B cell (primary cell): ENCODE data around the gene ACOX2. TPM values are rescaled to one million over a fixed set of nuclear protein-coding genes. Genes with fewer than 3 reads are reported as not detected.

Experiments
- ATAC-seq: fragments of 200-7000 bp; cut with Tn5 transposase; one replicate; pipeline ENCODE4 v1.10.0; 2021; ENCODE audit warnings: low read depth, mild to moderate bottlenecking, moderate number of reproducible peaks, moderate library complexity
- CTCF ChIA-PET: fragments of 350-600 bp; sonication (Branson Sonifier 250); formaldehyde crosslinking; loops from one replicate; lab custom pipeline; 2021; ENCODE audit warnings: antibody characterized with exemption, inconsistent platforms; lab: Charles Lee
- POLR2A ChIA-PET: fragments of 350-600 bp; sonication (Branson Sonifier 250); formaldehyde crosslinking; loops from one replicate; lab custom pipeline; 2021; ENCODE audit warnings: antibody characterized with exemption; lab: Charles Lee
- DNase-seq: peaks from one replicate; pipeline ENCODE4 v3.0.0; 2013
- H2AFZ ChIP-seq: 2 replicates; pipeline ENCODE4 v1.6.1; 2012; ENCODE audit warnings: mild to moderate bottlenecking, low read depth, low read length; ENCODE audit not compliant: insufficient read depth, poor library complexity, severe bottlenecking
- H3K27ac ChIP-seq, 2 donors: 1 replicate in 1 of 2; 2 replicates in 1 of 2; pipeline ENCODE4 v1.5.1; 2012 to 2013; ENCODE audit warnings: low read length in 2 of 2, mild to moderate bottlenecking in 2 of 2, moderate library complexity in 1 of 2
- H3K27me3 ChIP-seq, 4 experiments: fragments of 200-600 bp in 1 of 4; sonication (generic) in 1 of 4; replicated peaks in 1 of 4; 1 replicate in 2 of 4; 2 replicates in 2 of 4; pipeline versions ENCODE4 v1.6.1 to v1.7.0; 2013 to 2016; ENCODE audit warnings: low read length in 3 of 4, mild to moderate bottlenecking in 2 of 4, mixed read lengths in 1 of 4, moderate library complexity in 1 of 4; ENCODE audit not compliant: insufficient read depth in 4 of 4, control insufficient read depth in 3 of 4; ENCODE audit errors: control extremely low read depth in 1 of 4
- H3K36me3 ChIP-seq, 2 experiments: replicated peaks in 1 of 2; 1 replicate in 1 of 2; 2 replicates in 1 of 2; pipeline versions ENCODE4 v1.6.1 to v1.7.1; 2013; ENCODE audit warnings: low read length in 1 of 2; ENCODE audit not compliant: insufficient read depth in 2 of 2, control insufficient read depth in 1 of 2; ENCODE audit errors: control extremely low read depth in 1 of 2, extremely low read depth in 1 of 2
- H3K4me1 ChIP-seq, 2 donors: fragments of 200-600 bp in 1 of 2; sonication (generic) in 1 of 2; 1 replicate in 1 of 2; 2 replicates in 1 of 2; pipeline versions ENCODE4 v1.5.1 to v1.6.1; 2013 to 2017; ENCODE audit warnings: low read length in 2 of 2; ENCODE audit not compliant: control insufficient read depth in 2 of 2, insufficient read depth in 2 of 2
- H3K4me2 ChIP-seq: replicated peaks from 2 replicates; pipeline ENCODE3; 2012; ENCODE audit warnings: mild to moderate bottlenecking, low read depth, low read length; ENCODE audit not compliant: poor library complexity, severe bottlenecking
- H3K4me3 ChIP-seq, 5 experiments: fragments of 200-600 bp in 1 of 5; sonication (generic) in 1 of 5; 1 replicate in 3 of 5; 2 replicates in 2 of 5; pipeline versions ENCODE4 v1.5.1 to v1.7.0; 2011 to 2016; ENCODE audit warnings: low read length in 4 of 5, mild to moderate bottlenecking in 4 of 5, low read depth in 2 of 5, control low read depth in 1 of 5, moderate library complexity in 1 of 5; ENCODE audit not compliant: insufficient read depth in 1 of 5; ENCODE audit errors: control extremely low read depth in 1 of 5, extremely low read depth in 1 of 5
- H3K79me2 ChIP-seq: fragments of 200-600 bp; sonication (generic); one replicate; pipeline ENCODE4 v1.6.0; 2016; ENCODE audit warnings: low read length; ENCODE audit not compliant: control insufficient read depth, insufficient read depth
- H3K9ac ChIP-seq: fragments of 200-600 bp; sonication (generic); 2 replicates; pipeline ENCODE4 v1.6.1; 2017; ENCODE audit warnings: mild to moderate bottlenecking, low read length, moderate library complexity
- H3K9me3 ChIP-seq, 3 donors: one replicate each; pipeline versions ENCODE4 v1.6.1 to v1.7.1; 2013; ENCODE audit warnings: low read length in 2 of 3; ENCODE audit not compliant: control insufficient read depth in 2 of 3, insufficient read depth in 1 of 3; ENCODE audit errors: control extremely low read depth in 1 of 3
- H4K20me1 ChIP-seq: 2 replicates; pipeline ENCODE4 v1.6.0; 2012; ENCODE audit warnings: mild to moderate bottlenecking, low read length; ENCODE audit not compliant: insufficient read depth, control insufficient read depth, poor library complexity, severe bottlenecking
- H3K27ac Mint-ChIP-seq: one replicate; pipeline ENCODE4 v1.8.0; 2021; ENCODE audit warnings: mixed read lengths
- H3K27me3 Mint-ChIP-seq: one replicate; pipeline ENCODE4 v1.8.0; 2021; ENCODE audit warnings: mixed read lengths
- H3K4me1 Mint-ChIP-seq: one replicate; pipeline ENCODE4 v1.8.0; 2021; ENCODE audit warnings: mixed read lengths
- H3K4me3 Mint-ChIP-seq: one replicate; pipeline ENCODE4 v1.8.0; 2021; ENCODE audit warnings: mixed read lengths
- H3K9me3 Mint-ChIP-seq: one replicate; pipeline ENCODE4 v1.8.0; 2022; ENCODE audit warnings: mixed read lengths; ENCODE audit not compliant: insufficient read depth
- CTCF ChIP-seq: fragments of 200-600 bp; IDR thresholded peaks from one replicate; pipeline ENCODE4 v1.8.0; 2022; ENCODE audit warnings: antibody characterized with exemption, mild to moderate bottlenecking
- EZH2 ChIP-seq: IDR thresholded peaks from 2 replicates; pipeline ENCODE4 v1.6.1; 2012; ENCODE audit warnings: borderline replicate concordance, low read depth, mild to moderate bottlenecking, moderate library complexity, low read length; ENCODE audit not compliant: insufficient read depth, poor library complexity, severe bottlenecking
- WGBS: methylation state at CpG from one replicate; pipeline ENCODE4 v1.1.5; 2013; ENCODE audit warnings: missing lambda C conversion rate; ENCODE audit not compliant: insufficient coverage; 5-methylcytosine and 5-hydroxymethylcytosine counted together
- intact Hi-C: fragments of 100-400 bp; cut with micrococcal nuclease; formaldehyde crosslinking; loops from one replicate; pipeline ENCODE4 v1.10.0; 2022
- polyA plus RNA-seq: library from polyadenylated mRNA; depleted of rRNA; stranded (reverse); fragments of >200 nt; gene quantifications from 2 replicates; pipeline ENCODE4 v1.2.3, GENCODE V29; 2012
- total RNA-seq, 2 donors: library from RNA; stranded (reverse); fragments of 120-200 nt in 1 of 2; gene quantifications; 1 replicate in 1 of 2; 2 replicates in 1 of 2; pipeline versions ENCODE4 v1.2.3 to v1.2.4, GENCODE V29; 2013 to 2022

The ACOX2 gene
- total and polyA plus RNA-seq, 2 donors (not counting 1 experiment from before 2014, with no cell fraction given) = not detected

DNA sequence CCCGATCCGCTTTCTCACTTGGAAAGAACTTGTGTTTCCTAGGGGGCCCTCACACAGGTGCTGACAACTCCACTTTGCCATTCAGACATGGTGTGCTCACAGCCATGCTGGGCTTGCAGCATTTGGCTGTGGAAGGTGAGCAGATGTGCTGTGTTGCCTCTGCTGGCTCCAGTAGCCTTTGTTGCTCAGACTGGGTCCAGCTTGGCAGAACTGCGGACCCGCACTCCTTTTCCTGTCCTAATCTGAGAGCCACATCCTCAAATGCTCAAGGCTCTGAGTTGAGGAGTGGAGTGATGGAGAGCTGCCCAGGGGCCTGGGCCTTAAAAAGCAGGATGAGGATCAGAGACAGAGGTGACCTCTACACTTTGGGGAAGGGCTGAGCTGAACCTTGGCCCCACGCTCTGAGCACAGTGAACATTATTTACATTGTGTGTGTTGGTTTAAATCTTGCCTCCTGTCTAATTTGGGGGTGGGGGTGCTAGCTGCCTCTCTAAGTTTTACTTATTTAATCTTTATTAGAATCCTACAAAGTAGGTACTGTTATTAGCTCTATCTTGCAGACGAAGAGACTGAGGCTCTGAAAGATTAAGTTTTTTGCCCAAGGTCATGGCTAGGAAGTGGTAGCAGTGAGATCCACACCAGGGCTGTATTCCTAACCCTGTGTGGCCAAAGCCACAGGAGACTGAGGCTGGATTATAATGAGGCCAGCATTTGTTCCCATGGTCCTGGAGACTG, 17.2 kb downstream of the ACOX2 start:
- Mint-ChIP-seq H3K4me3 (no peak overlapping the region), H3K9me3 (no peaks in the 10 kb centered on the region), H3K27me3 (no peaks in the 10 kb centered on the region), H3K27ac (no peak overlapping the region), H3K4me1 (no peaks in the 10 kb centered on the region)
- H3K9me3 ChIP-seq = no peaks in the 10 kb centered on the region
- DNase-seq (no peak), ATAC-seq (no peak)
- CTCF ChIA-PET = interaction anchor here (0.6 to 1.0 kb wide), 2 partner anchors 12 to 50 kb away, joined by 3 to 4 read pairs; no protein-coding TSS in a partner anchor
- no peak overlapping the region for H3K27ac ChIP-seq
- WGBS = 100% methylated on average over 3 of the region's 6 CpGs
- no peak overlapping the region for H3K9ac ChIP-seq
- no peaks in the 10 kb centered on the region for H3K79me2 ChIP-seq
- no peaks in the 10 kb centered on the region for H4K20me1 ChIP-seq
- H3K27me3 ChIP-seq = no peaks in the 10 kb centered on the region
- no peaks in the 10 kb centered on the region for H3K36me3 ChIP-seq
- no peak overlapping the region for H2AFZ ChIP-seq
- H3K4me1 ChIP-seq = no peaks in the 10 kb centered on the region
- POLR2A ChIA-PET = no interaction called here
- no peak overlapping the region for H3K4me2 ChIP-seq
- no peak overlapping the region for H3K4me3 ChIP-seq
- intact Hi-C loops = no loop called here
- no peak for TF ChIP-seq EZH2
- TF ChIP-seq CTCF = no peak

DNA sequence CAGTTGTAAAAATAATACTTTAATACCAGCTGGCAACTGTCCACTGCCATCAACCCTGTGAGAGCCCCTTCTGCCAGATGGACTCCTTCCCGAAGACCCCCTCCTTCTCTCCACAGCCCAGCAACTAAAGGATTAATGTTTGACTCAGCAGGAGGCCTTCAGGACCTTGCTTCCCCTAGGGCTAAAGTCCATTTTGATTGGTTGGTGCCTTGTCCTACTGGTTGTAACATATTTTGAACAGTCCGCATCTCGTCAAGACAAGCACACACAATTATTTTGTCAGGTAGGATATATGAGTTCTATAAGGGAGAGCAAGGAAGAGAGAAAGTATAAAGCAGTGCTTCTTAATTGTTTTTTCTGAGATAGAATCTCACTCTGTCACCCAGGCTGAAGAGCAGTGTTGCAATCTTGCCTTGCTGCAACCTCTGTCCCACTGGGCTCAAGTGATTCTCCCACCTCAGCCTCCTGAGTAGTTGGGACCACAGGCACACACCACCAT, 18.6 kb downstream of the ACOX2 start:
- no peaks in the 10 kb centered on the region for H3K36me3 ChIP-seq
- no peaks in the 10 kb centered on the region for H3K9me3 ChIP-seq
- H3K27ac Mint-ChIP-seq = no peak overlapping the region
- no peaks in the 10 kb centered on the region for H4K20me1 ChIP-seq
- CTCF ChIA-PET = no interaction called here
- no CpG with 5 or more reads among the region's 3 CpGs for WGBS
- no peak overlapping the region for H3K4me3 Mint-ChIP-seq
- no peak overlapping the region for H3K9ac ChIP-seq
- no peaks in the 10 kb centered on the region for H3K79me2 ChIP-seq
- H3K9me3 Mint-ChIP-seq = no peaks in the 10 kb centered on the region
- TF ChIP-seq EZH2 = no peak
- no peak for TF ChIP-seq CTCF
- POLR2A ChIA-PET = interaction anchor here (0.7 kb wide), 1 partner anchor 18 kb away, joined by 5 read pairs; no protein-coding TSS in a partner anchor
- intact Hi-C loops = no loop called here
- ATAC-seq (no peak), DNase-seq (no peak)
- H3K4me2 ChIP-seq = no peak overlapping the region
- H2AFZ ChIP-seq = no peak overlapping the region
- H3K4me1 ChIP-seq = no peaks in the 10 kb centered on the region
- no peaks in the 10 kb centered on the region for H3K27me3 ChIP-seq
- H3K27ac ChIP-seq = no peak overlapping the region
- no peak overlapping the region for H3K4me3 ChIP-seq
- H3K27me3 Mint-ChIP-seq = no peaks in the 10 kb centered on the region
- H3K4me1 Mint-ChIP-seq = no peaks in the 10 kb centered on the region
